WTC11 (cell line): Measurements from ENCODE around the gene HENMT1. TPM values are rescaled to one million over a fixed set of nuclear protein-coding genes. Genes with fewer than 3 reads are reported as not detected.

Experiments
- total RNA-seq: library from RNA; stranded (reverse); gene quantifications from 3 replicates; pipeline ENCODE4 v1.2.3, GENCODE V29; 2021

HENMT1 gene
- total RNA-seq, 1 experiment from 2014 or later: 4.7 TPM

Other genes starting within 250 kb of the HENMT1 start
- gene NBPF6, start 210.8 kb downstream of the HENMT1 start, total RNA-seq: not detected in 3 replicates
- gene EEIG2, start 101.0 kb downstream of the HENMT1 start, total RNA-seq: 43.1 to 65.7 TPM (median 45.0 TPM) in 3 replicates
- 42.8 to 50.5 TPM (median 43.0 TPM) in 3 replicates for gene PRPF38B, start 31.2 kb upstream of the HENMT1 start, total RNA-seq
- gene FNDC7, start 51.8 kb upstream of the HENMT1 start, total RNA-seq: 0.28 to 0.71 TPM (median 0.50 TPM) in 3 replicates
- gene STXBP3, start 85.6 kb upstream of the HENMT1 start, total RNA-seq: 26.1 to 30.2 TPM (median 26.5 TPM) in 3 replicates
- gene AKNAD1, start 196.0 kb upstream of the HENMT1 start, total RNA-seq: not detected in 3 replicates
- gene GPSM2, start 215.9 kb upstream of the HENMT1 start, total RNA-seq: 18.4 to 23.7 TPM (median 22.6 TPM) in 3 replicates